ENCODE results near the gene MYG1.

GRCh38 chr12:53253298-53253697 lies 46.2 kb upstream of the MYG1 start:
- no peak for TF ChIP-seq MAX (IDR thresholded peaks at IDR 0.05; ENCODE audit: low read depth, low read length)
- TF ChIP-seq CTCF (IDR thresholded peaks at IDR 0.05; ENCODE audit: low read depth, low read length): no peak
- no peak for TF ChIP-seq POLR2A (IDR thresholded peaks at IDR 0.05; ENCODE audit: extremely low read depth, insufficient read length)
- no peak for TF ChIP-seq MYC (IDR thresholded peaks at IDR 0.05; ENCODE audit: low read depth, low read length)

All from NB4 (cell line).